ENCODE data around the gene CLCN2.
A peak's percentile ranks its signal among the peaks of the same experiment; 100 is the strongest.

Gene CLCN2

DNA sequence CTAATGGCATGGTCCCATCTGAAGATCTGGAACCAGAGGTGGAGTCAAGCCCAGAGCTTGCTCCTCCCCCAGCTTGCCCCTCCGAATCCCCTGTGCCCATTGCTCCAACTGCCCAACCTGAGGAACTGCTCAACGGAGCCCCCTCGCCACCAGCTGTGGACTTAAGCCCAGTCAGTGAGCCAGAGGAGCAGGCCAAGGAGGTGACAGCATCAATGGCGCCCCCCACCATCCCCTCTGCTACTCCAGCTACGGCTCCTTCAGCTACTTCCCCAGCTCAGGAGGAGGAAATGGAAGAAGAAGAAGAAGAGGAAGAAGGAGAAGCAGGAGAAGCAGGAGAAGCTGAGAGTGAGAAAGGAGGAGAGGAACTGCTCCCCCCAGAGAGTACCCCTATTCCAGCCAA lies 39.7 kb downstream of the CLCN2 start:
- no peak for DNase-seq

DNA sequence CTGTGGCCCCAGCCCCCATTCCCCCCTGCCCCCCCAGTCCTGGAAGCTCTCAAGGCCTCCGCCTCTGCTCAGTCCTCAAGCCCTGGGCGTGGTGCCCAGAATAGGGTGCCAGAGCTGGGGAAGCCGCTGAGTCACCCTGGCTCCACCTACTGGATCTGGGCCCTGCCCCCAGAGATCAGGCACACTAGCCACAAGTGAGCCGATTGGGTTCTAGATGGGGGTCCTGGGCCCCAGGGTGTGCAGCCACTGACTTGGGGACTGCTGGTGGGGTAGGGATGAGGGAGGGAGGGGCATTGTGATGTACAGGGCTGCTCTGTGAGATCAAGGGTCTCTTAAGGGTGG lies 41.3 kb downstream of the CLCN2 start:
- peak; percentile 99 for DNase-seq

DNA sequence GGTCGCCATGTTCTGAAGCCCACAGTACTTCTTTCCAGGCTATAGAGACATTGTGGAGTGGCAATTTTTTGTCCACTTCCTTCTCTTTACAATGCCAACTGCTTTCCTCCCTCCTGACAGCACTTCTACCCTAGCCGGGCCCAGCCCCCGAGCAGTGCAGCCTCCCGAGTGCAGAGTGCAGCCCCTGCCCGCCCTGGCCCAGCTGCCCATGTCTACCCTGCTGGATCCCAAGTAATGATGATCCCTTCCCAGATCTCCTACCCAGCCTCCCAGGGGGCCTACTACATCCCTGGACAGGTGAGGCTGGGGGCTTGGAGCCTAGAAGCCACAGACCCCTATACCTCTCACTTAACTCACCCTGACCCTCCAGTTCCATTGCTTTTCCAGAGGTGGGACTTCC lies 44.2 kb downstream of the CLCN2 start:
- no peak for DNase-seq

GRCh38 chr3:184316792-184317191 lies 44.6 kb downstream of the CLCN2 start:
- DNase-seq = no peak

DNA sequence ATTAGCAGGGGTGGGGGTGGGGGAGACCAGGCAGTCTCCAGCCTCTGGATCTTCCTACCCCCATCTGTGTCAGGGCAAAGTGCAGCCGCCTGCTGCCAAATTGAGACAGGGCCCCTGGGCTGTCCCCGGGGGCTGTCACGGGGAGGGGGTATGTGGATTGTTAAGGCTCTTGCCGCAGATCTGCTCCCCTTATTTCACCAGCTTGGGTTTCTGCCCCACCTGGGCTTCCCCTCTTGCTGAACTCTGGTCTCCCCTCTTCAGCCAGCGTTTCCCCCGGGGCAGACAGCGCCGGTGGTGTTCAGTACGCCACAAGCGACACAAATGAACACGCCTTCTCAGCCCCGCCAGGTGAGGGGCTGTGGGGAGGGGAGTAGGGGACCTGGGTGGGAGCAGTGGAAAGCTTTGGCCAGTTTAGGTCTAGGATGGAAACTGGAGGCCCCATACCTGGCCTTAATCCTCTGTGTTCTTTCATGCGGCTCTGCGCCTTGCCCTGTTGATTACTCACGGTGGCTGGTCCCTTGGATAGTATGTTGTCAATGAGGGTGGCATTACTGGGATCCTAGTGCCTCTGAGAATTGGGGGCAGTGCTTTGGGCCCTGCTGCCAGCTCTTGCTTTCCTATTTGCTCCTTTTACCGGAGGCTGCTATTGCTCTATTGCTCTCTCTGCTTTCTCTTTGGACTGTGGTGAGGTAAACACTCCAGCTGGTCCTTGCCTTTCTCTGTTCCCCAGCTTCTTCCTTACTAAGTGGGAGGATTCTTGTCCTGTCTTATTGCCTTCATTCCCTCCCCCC lies 45.3 kb downstream of the CLCN2 start:
- DNase-seq = no peak

DNA sequence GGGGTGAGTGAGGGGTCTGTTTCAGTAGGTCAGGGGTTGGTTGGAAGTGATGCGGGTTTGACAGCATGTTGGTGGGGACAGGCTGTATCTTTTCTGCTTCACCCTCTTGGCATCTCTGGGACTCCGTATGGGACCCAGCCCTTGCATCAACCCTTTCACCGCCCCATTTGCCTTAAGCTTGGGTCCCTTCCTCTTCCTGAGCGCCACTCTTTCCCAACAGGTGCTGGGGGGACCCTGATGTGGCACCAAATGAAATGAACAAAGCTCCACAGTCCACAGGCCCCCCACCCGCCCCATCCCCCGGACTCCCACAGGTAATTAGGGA lies 45.9 kb downstream of the CLCN2 start:
- DNase-seq = no peak

- DNase-seq = peak; percentile 65
These were observed 46.5 kb downstream of the CLCN2 start for GRCh38 chr3:184314700-184315542.

- DNase-seq = peak; percentile 98
These were observed 47.1 kb downstream of the CLCN2 start, which contains the start of gene EIF4G1 for GRCh38 chr3:184314363-184314699. Gene EIF4G1, plus strand, starts transcription at chr3:184314606. Its CDS starts 1,191 bp downstream, at chr3:184315797.

DNA sequence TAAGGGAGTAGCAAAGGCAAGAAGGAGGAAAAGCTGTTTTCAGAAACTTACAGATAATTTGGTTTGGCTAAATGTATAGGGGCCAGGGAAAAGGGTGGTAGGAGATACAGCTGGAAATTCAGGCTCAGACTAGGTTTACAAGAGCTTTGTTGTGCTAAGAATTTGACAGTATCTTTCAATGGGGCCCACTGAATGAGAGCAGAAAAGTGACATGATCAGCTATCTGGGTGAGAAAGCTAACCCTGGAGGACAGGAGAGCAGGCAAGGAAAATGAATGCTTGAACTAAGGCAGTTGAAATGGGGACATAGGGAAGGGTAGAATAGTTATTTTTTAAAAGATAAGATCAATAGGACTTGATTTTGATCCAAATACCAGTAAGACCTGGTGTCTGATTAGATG lies 49.8 kb downstream of the CLCN2 start:
- DNase-seq = no peak

DNA sequence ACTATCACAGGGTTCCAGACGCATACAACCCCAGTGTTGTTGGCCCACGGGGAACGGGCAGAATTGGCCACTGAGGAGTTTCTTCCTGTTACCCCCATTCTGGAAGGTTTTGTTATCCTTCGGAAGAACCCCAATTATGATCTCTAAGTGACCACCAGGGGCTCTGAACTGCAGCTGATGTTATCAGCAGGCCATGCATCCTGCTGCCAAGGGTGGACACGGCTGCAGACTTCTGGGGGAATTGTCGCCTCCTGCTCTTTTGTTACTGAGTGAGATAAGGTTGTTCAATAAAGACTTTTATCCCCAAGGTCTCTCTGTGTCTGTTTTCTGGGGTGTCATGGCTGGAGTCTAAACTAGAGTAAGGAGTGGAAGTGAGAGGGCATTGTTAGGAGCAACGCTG lies 52.7 kb downstream of the CLCN2 start:
- DNase-seq = no peak

DNA sequence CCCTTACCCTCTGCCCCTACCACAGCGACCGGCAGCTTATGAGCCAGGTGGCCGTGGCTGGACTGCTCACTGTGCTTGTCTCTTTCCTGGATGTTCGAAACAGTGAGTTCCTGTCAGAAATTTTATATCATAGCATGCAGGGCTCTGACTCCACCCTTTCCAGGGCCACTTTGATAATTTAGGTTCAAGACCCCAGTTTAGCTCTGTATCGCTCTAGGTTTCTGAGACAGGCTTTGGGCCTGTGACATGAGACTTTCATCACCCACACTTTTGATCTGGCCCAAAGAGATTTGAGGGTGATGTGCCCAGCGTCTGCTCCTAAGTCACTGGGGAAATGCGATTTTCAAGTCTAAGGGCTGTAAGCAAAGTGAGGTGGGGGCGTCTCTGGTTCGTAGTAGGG lies 53.5 kb downstream of the CLCN2 start:
- DNase-seq = no peak

DNA sequence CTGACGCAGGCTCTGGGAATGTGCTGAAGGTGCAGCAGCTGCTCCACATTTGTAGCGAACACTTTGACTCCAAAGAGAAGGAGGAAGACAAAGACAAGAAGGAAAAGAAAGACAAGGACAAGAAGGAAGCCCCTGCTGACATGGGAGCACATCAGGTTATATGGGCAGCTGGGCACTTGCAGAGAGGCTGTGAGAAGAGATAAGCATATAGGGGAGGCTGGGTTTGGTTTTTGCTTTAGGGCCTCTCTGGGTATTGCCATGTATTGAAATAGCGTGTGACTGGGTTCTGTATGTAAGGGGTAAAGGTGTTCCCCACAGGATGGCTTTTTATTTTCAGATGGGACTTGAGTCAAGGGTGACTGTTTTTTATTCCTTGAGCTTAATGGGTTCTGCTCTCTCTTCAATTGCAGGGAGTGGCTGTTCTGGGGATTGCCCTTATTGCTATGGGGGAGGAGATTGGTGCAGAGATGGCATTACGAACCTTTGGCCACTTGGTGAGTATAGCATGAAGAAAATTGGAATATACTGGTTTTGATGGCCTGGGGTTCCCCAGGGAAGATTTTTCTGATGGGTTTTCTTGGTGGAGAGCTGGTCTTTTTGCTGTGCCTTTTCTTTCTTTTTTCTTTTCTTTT lies 54.9 kb downstream of the CLCN2 start:
- DNase-seq = no peak

- DNase-seq = no peak
These were observed 55.8 kb downstream of the CLCN2 start for GRCh38 chr3:184305577-184305976.

DNA sequence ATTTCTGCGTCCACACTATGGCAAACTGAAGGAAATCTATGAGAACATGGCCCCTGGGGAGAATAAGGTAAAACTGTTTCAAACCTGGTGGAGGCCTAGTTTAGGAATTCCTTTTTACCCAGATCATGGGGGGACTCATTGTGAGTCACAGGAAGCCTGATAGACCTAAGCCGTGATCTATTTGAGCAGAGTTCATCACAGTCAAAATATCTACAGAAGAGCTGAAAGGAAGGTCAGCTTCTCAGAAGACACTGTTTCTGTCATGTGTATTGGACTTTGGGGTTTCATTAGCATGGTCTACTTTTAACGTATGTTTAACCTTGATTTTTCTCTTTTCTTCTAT lies 61.1 kb downstream of the CLCN2 start:
- DNase-seq = no peak

GRCh38 chr3:184299488-184300377 lies 61.7 kb downstream of the CLCN2 start:
- DNase-seq = no peak

DNA sequence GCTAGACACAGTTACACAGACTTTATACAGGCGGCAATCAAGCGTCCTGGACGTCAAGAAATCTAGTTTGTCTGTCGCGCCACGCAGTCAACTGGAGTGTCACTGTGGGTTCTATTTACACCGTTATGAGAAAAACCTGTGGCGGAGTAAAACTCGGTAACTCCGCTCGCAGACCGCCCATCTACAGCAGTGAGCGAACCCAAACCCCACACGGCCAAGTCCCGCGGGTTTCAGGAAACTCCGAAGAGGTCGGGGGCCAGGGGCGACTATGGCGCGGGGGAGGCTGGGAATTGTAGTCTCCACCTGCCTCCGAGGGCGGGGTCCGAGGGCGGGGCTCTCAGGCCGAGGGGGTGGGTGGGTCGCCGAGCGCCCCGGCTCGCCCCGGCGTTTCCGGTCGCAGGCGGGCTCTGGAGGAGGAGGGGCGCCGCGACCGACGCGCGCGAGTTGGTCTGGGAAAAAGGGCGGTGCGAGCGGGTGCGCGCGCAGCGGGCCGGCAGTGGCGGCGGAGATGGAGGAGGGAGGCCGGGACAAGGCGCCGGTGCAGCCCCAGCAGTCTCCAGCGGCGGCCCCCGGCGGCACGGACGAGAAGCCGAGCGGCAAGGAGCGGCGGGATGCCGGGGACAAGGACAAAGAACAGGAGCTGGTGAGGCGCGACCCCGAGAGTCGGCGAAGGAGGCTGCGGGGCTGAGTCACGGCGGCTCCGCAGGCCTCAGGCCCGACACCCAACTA lies 62.5 kb downstream of the CLCN2 start, which contains the start of gene PSMD2:
Gene PSMD2, plus strand, starts transcription at position 483 of the 729 bp plus-strand sequence. Its CDS starts 26 bp downstream, at position 509.
- DNase-seq = peak; percentile 100

DNA sequence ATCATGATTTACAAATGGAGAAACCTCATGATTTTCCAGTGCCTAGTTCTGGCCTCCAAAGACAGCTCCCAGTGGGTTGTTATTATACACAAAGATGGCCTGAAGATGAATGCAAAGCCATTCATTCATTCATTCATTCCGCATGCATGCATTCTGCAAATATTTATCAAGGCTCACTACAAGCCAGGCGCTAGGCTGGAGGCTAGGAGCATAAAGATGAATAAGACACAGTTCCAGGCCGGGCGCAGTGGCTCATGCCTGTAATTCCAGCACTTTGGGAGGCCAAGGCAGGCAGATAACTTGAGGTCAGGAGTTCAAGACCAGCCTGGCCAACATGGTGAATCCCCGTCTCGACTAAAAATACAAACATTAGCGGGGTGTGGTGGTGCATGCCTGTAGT lies 64.8 kb downstream of the CLCN2 start:
- no peak for DNase-seq
